ENCODE measurements around the gene RBMS2.
"Not testable (repeated sequence)": the region's sequence is repeated elsewhere in the genome, so short reads cannot be mapped to it uniquely, and the experiment has no call there.

The RBMS2 gene

GRCh38 chr12:56496704-56497103 is 24.9 kb upstream of the RBMS2 start:
- not testable (repeated sequence) for H3K4me3 ChIP-seq (ENCODE audit: low read length); DNase-seq (ENCODE audit: low read depth)

GRCh38 chr12:56498126-56498902 is 23.3 kb upstream of the RBMS2 start:
- DNase-seq (ENCODE audit: low read depth); H3K4me3 ChIP-seq (ENCODE audit: low read length): not testable (repeated sequence)

More at GRCh38 chr12:56496704-56497103, 24.9 kb upstream of the RBMS2 start:
- peak; percentile 45 for TF ChIP-seq CTCF (conservative IDR thresholded peaks at IDR 0.05; ENCODE audit: low read depth, low read length)

- not testable (repeated sequence) for DNase-seq (ENCODE audit: low read depth)
These were observed 22.2 kb upstream of the RBMS2 start for GRCh38 chr12:56499452-56499851.

GRCh38 chr12:56499879-56500278 is 21.7 kb upstream of the RBMS2 start:
- DNase-seq (ENCODE audit: low read depth); H3K4me3 ChIP-seq (ENCODE audit: low read length): not testable (repeated sequence)

More at GRCh38 chr12:56499452-56499851, 22.2 kb upstream of the RBMS2 start:
- not testable (repeated sequence) for H3K4me3 ChIP-seq (ENCODE audit: low read length)

- H3K4me3 ChIP-seq (ENCODE audit: low read length): no peak overlapping the region
- DNase-seq (ENCODE audit: low read depth): no peak
- no peak for TF ChIP-seq CTCF (conservative IDR thresholded peaks at IDR 0.05; ENCODE audit: low read depth, low read length)
These were observed 10.8 kb upstream of the RBMS2 start for GRCh38 chr12:56510786-56511185.

GRCh38 chr12:56514014-56514318 is 7.7 kb upstream of the RBMS2 start:
- H3K4me3 ChIP-seq (ENCODE audit: low read length): not testable (repeated sequence)

GRCh38 chr12:56517854-56518253 is 3.8 kb upstream of the RBMS2 start:
- no peak overlapping the region for H3K4me3 ChIP-seq (ENCODE audit: low read length)
- no peak for TF ChIP-seq CTCF (conservative IDR thresholded peaks at IDR 0.05; ENCODE audit: low read depth, low read length)
- DNase-seq (ENCODE audit: low read depth): no peak

More at GRCh38 chr12:56514014-56514318, 7.7 kb upstream of the RBMS2 start:
- not testable (repeated sequence) for DNase-seq (ENCODE audit: low read depth)

GRCh38 chr12:56518570-56518969 is 3.0 kb upstream of the RBMS2 start:
- no peak overlapping the region for H3K4me3 ChIP-seq (ENCODE audit: low read length)
- no peak for TF ChIP-seq CTCF (conservative IDR thresholded peaks at IDR 0.05; ENCODE audit: low read depth, low read length)
- DNase-seq (ENCODE audit: low read depth): no peak

GRCh38 chr12:56520048-56520447 is 1.6 kb upstream of the RBMS2 start:
- no peak overlapping the region for H3K4me3 ChIP-seq (ENCODE audit: low read length)
- no peak for TF ChIP-seq CTCF (conservative IDR thresholded peaks at IDR 0.05; ENCODE audit: low read depth, low read length)
- DNase-seq (ENCODE audit: low read depth): no peak

Measured in retinal pigment epithelial cell (primary cell).